Measurements from ENCODE around the gene TRMT61A. TPM values are rescaled to one million over a fixed set of nuclear protein-coding genes. Genes with fewer than 3 reads are reported as not detected.

The TRMT61A gene
- total RNA-seq, 4 donors from 2014 or later = 3.6 to 26.5 (median 8.7) TPM

GRCh38 chr14:103533999-103534575 lies 5.1 kb downstream of the TRMT61A start:
- H3K27ac ChIP-seq = peak overlapping the region; percentile 89 to 90
- peaks cover 0 to 38% of the 10 kb centered on the region in 2 donors for H3K4me1 ChIP-seq
- H3K27me3 ChIP-seq = no peaks in the 10 kb centered on the region
- TF ChIP-seq POLR2A (IDR thresholded peaks at IDR 0.05) (no peak), CTCF (IDR thresholded peaks at IDR 0.05) (no peak)
- no peak for DNase-seq
- H3K9me3 ChIP-seq = no peaks in the 10 kb centered on the region
- intact Hi-C loops (cut with DNase I; ENCODE audit: low total_unique reads) = no loop called here
- no peaks in the 10 kb centered on the region for H3K36me3 ChIP-seq
- no peak overlapping the region for H3K4me3 ChIP-seq

- intact Hi-C loops (cut with DNase I; ENCODE audit: low total_unique reads) = no loop called here
- DNase-seq = peak; percentile 73 to 75
- H3K4me3 ChIP-seq = no peak overlapping the region
- peak overlapping the region; percentile 89 to 90 for H3K27ac ChIP-seq
- H3K36me3 ChIP-seq = no peaks in the 10 kb centered on the region
- no peaks in the 10 kb centered on the region for H3K9me3 ChIP-seq
- TF ChIP-seq POLR2A (IDR thresholded peaks at IDR 0.05) = no peak
- no peak for TF ChIP-seq CTCF (IDR thresholded peaks at IDR 0.05)
- H3K4me1 ChIP-seq = peaks cover 0 to 41% of the 10 kb centered on the region in 2 donors
- H3K27me3 ChIP-seq = no peaks in the 10 kb centered on the region
These were observed 5.6 kb downstream of the TRMT61A start for GRCh38 chr14:103534576-103535061.

GRCh38 chr14:103535081-103535890 lies 6.3 kb downstream of the TRMT61A start:
- no peak for TF ChIP-seq CTCF (IDR thresholded peaks at IDR 0.05)
- TF ChIP-seq POLR2A (IDR thresholded peaks at IDR 0.05) = no peak
- Histone ChIP-seq H3K4me1 (peaks cover 0 to 35% of the 10 kb centered on the region in 2 donors), H3K9me3 (no peaks in the 10 kb centered on the region), H3K4me3 (no peak overlapping the region), H3K27ac (peak overlapping the region; percentile 89 to 90), H3K36me3 (no peaks in the 10 kb centered on the region), H3K27me3 (no peaks in the 10 kb centered on the region)
- intact Hi-C loops (cut with DNase I; ENCODE audit: low total_unique reads) = no loop called here
- DNase-seq = peak in 1 of 2 donors; percentile 65

GRCh38 chr14:103535891-103536565 lies 7.0 kb downstream of the TRMT61A start:
- no peak overlapping the region for H3K4me3 ChIP-seq
- H3K4me1 ChIP-seq = peaks cover 0 to 40% of the 10 kb centered on the region in 2 donors
- no peaks in the 10 kb centered on the region for H3K27me3 ChIP-seq
- intact Hi-C loops (cut with DNase I; ENCODE audit: low total_unique reads) = no loop called here
- TF ChIP-seq CTCF (IDR thresholded peaks at IDR 0.05) (no peak), POLR2A (IDR thresholded peaks at IDR 0.05) (no peak)
- H3K9me3 ChIP-seq = no peaks in the 10 kb centered on the region
- no peak for DNase-seq
- H3K36me3 ChIP-seq = no peaks in the 10 kb centered on the region
- peak overlapping the region; percentile 89 to 90 for H3K27ac ChIP-seq
